SK-N-SH (cell line): ENCODE results near the gene HAUS1. TPM values are rescaled to one million over a fixed set of nuclear protein-coding genes. Genes with fewer than 3 reads are reported as not detected.

Experiments
- CTCF ChIA-PET: fragments of 300-600, 350-600 bp; formaldehyde crosslinking; extraction: SDS; loops from one replicate; lab custom pipeline; 2021; lab: Yijun Ruan, JAX
- POLR2A ChIA-PET: fragments of 350-600 bp; sonication (Branson Sonifier 250); formaldehyde crosslinking; extraction: SDS; loops from one replicate; lab custom pipeline; 2020; ENCODE audit warnings: antibody characterized with exemption, inconsistent platforms; lab: Yijun Ruan, JAX
- DNase-seq: peaks from one replicate; pipeline ENCODE4 v3.0.0; 2012
- H2AFZ ChIP-seq: fragments of 200-600 bp; sonication (generic); 2 replicates; pipeline ENCODE4 v1.8.1; 2016; ENCODE audit warnings: antibody characterized with exemption, mild to moderate bottlenecking, low read depth
- H3F3A ChIP-seq: fragments of 200-600 bp; sonication (generic); replicated peaks from 2 replicates; pipeline ENCODE3; 2016; ENCODE audit warnings: antibody characterized with exemption, mild to moderate bottlenecking; ENCODE audit not compliant: insufficient read depth
- H3K27ac ChIP-seq, 2 experiments: fragments of 200-500 bp in 1 of 2; fragments of 200-600 bp in 1 of 2; sonication (Bioruptor generic) in 1 of 2; sonication (generic), shearing (Covaris generic) in 1 of 2; 2 replicates each; pipeline versions ENCODE4 v1.5.1 to v1.6.1; 2014 to 2016; ENCODE audit warnings: low read depth in 2 of 2, inconsistent platforms in 1 of 2, low read length in 1 of 2, mild to moderate bottlenecking in 1 of 2, mixed read lengths in 1 of 2
- H3K27me3 ChIP-seq: fragments of 200-600 bp; sonication (generic), shearing (Covaris generic); 2 replicates; pipeline ENCODE4 v1.6.1; 2016; ENCODE audit warnings: mixed run types; ENCODE audit not compliant: insufficient read depth
- H3K36me3 ChIP-seq, 2 experiments: fragments of 200-500 bp in 1 of 2; fragments of 200-600 bp in 1 of 2; sonication (Bioruptor generic) in 1 of 2; sonication (generic) in 1 of 2; replicated peaks in 1 of 2; 2 replicates each; pipeline versions ENCODE3 to v1.5.1; 2014 to 2016; ENCODE audit warnings: low read length in 1 of 2, mild to moderate bottlenecking in 1 of 2; ENCODE audit not compliant: insufficient read depth in 2 of 2, control insufficient read depth in 1 of 2
- H3K4me1 ChIP-seq, 2 experiments: fragments of 200-500 bp in 1 of 2; fragments of 200-600 bp in 1 of 2; sonication (Bioruptor generic) in 1 of 2; sonication (generic), shearing (Covaris generic) in 1 of 2; 2 replicates each; pipeline versions ENCODE4 v1.5.1 to v1.6.1; 2014 to 2016; ENCODE audit warnings: low read depth in 1 of 2, low read length in 1 of 2, mixed run types in 1 of 2; ENCODE audit not compliant: insufficient read depth in 2 of 2, control insufficient read depth in 1 of 2
- H3K4me2 ChIP-seq: fragments of 200-600 bp; sonication (generic), shearing (Covaris generic); 2 replicates; pipeline ENCODE4 v1.6.1; 2017; ENCODE audit warnings: mixed run types
- H3K4me3 ChIP-seq, 2 experiments: fragments of 200-500 bp in 1 of 2; fragments of 200-600 bp in 1 of 2; sonication (Bioruptor generic) in 1 of 2; sonication (generic), shearing (Covaris generic) in 1 of 2; 2 replicates each; pipeline versions ENCODE4 v1.5.1 to v1.8.1; 2014 to 2016; ENCODE audit warnings: low read depth in 2 of 2, inconsistent platforms in 1 of 2, low read length in 1 of 2, mild to moderate bottlenecking in 1 of 2, mixed read lengths in 1 of 2, moderate library complexity in 1 of 2
- H3K79me2 ChIP-seq: fragments of 200-600 bp; sonication (generic); 2 replicates; pipeline ENCODE4 v1.8.1; 2017; ENCODE audit warnings: mild to moderate bottlenecking; ENCODE audit not compliant: insufficient read depth
- H3K9ac ChIP-seq: fragments of 200-600 bp; sonication (generic); 2 replicates; pipeline ENCODE4 v1.6.1; 2017; ENCODE audit warnings: mixed run types
- H3K9me2 ChIP-seq: fragments of 200-600 bp; sonication (generic); 2 replicates; pipeline ENCODE4 v1.6.1; 2017; ENCODE audit warnings: mixed run types
- H3K9me3 ChIP-seq: fragments of 200-600 bp; sonication (generic); 2 replicates; pipeline ENCODE4 v1.6.1; 2017; ENCODE audit warnings: mixed run types, mild to moderate bottlenecking, moderate library complexity
- H4K20me1 ChIP-seq: fragments of 200-600 bp; sonication (generic); 2 replicates; pipeline ENCODE4 v1.6.1; 2017; ENCODE audit warnings: mild to moderate bottlenecking, mixed run types; ENCODE audit not compliant: insufficient read depth
- CHD2 ChIP-seq: fragments of 150-350 bp; IDR thresholded peaks from 2 replicates; pipeline ENCODE4 v1.6.1; 2018; ENCODE audit warnings: low read length; ENCODE audit not compliant: partially characterized antibody
- ELF1 ChIP-seq: IDR thresholded peaks from 2 replicates; pipeline ENCODE4 v1.4.0; 2012
- EP300 ChIP-seq, 2 experiments: IDR thresholded peaks; 2 replicates each; pipeline versions ENCODE4 v1.4.0 to v1.6.1; 2012; ENCODE audit warnings: borderline replicate concordance in 1 of 2, low read depth in 1 of 2, low read length in 1 of 2
- EZH2phosphoT487 ChIP-seq: fragments of 200-600 bp; sonication (generic); IDR thresholded peaks from 2 replicates; pipeline ENCODE4 v1.6.1; 2017; ENCODE audit warnings: low read depth, mixed run types, mild to moderate bottlenecking, antibody characterized with exemption, moderate library complexity, borderline replicate concordance
- FOXM1 ChIP-seq: IDR thresholded peaks from 2 replicates; pipeline ENCODE4 v1.4.0; 2012; ENCODE audit warnings: low read depth, mild to moderate bottlenecking
- GABPA ChIP-seq: IDR thresholded peaks from 2 replicates; pipeline ENCODE4 v1.4.0; 2012; ENCODE audit warnings: low read depth, mild to moderate bottlenecking
- GATA2 ChIP-seq: sonication (generic); formaldehyde crosslinking; IDR thresholded peaks from 2 replicates; pipeline ENCODE4 v1.5.0; 2020; ENCODE audit warnings: mild to moderate bottlenecking, missing genetic modification reagents
- MAX ChIP-seq: IDR thresholded peaks from 2 replicates; pipeline ENCODE4 v1.4.0; 2012; ENCODE audit warnings: low read depth
- MEF2A ChIP-seq: IDR thresholded peaks from 2 replicates; pipeline ENCODE4 v1.4.0; 2012; ENCODE audit warnings: low read depth, borderline replicate concordance
- MXI1 ChIP-seq: IDR thresholded peaks from 2 replicates; pipeline ENCODE4 v1.6.1; 2012; ENCODE audit warnings: mild to moderate bottlenecking, low read depth, low read length, improper control_type of control experiment
- NFIC ChIP-seq: IDR thresholded peaks from 2 replicates; pipeline ENCODE4 v1.4.0; 2012; ENCODE audit warnings: borderline replicate concordance
- NRF1 ChIP-seq: IDR thresholded peaks from 2 replicates; pipeline ENCODE4 v1.6.1; 2012; ENCODE audit warnings: low read depth, mild to moderate bottlenecking, low read length
- POLR2AphosphoS5 ChIP-seq: IDR thresholded peaks from 2 replicates; pipeline ENCODE4 v1.6.1; 2012; ENCODE audit warnings: low read depth, low read length
- RAD21 ChIP-seq: IDR thresholded peaks from 2 replicates; pipeline ENCODE4 v1.6.1; 2012; ENCODE audit warnings: mild to moderate bottlenecking, low read length
- RCOR1 ChIP-seq: fragments of 150-350 bp; IDR thresholded peaks from 2 replicates; pipeline ENCODE4 v1.6.1; 2017; ENCODE audit warnings: antibody characterized with exemption, low read length
- RFX5 ChIP-seq: IDR thresholded peaks from 2 replicates; pipeline ENCODE4 v1.6.1; 2012; ENCODE audit warnings: mild to moderate bottlenecking, improper control_type of control experiment, low read length
- SIN3A ChIP-seq: IDR thresholded peaks from 2 replicates; pipeline ENCODE4 v1.6.1; 2012; ENCODE audit warnings: low read depth, mild to moderate bottlenecking, low read length, moderate library complexity, borderline replicate concordance
- SMC3 ChIP-seq: IDR thresholded peaks from 2 replicates; pipeline ENCODE4 v1.6.1; 2012; ENCODE audit warnings: low read depth, low read length, improper control_type of control experiment
- TAF1 ChIP-seq: IDR thresholded peaks from 2 replicates; pipeline ENCODE4 v1.6.1; 2012; ENCODE audit warnings: low read depth, mild to moderate bottlenecking, low read length, moderate library complexity, borderline replicate concordance
- TCF12 ChIP-seq: IDR thresholded peaks from 2 replicates; pipeline ENCODE4 v1.4.0; 2012
- TEAD4 ChIP-seq: IDR thresholded peaks from 2 replicates; pipeline ENCODE4 v1.4.0; 2012; ENCODE audit warnings: mild to moderate bottlenecking, borderline replicate concordance; ENCODE audit not compliant: insufficient read depth
- YY1 ChIP-seq: IDR thresholded peaks from 2 replicates; pipeline ENCODE4 v1.4.0; 2012; ENCODE audit warnings: low read depth, mild to moderate bottlenecking
- WGBS: methylation state at CpG from one replicate; pipeline ENCODE4 v1.1.6; 2017; ENCODE audit warnings: low lambda C conversion rate; 5-methylcytosine and 5-hydroxymethylcytosine counted together
- polyA plus RNA-seq, 3 experiments: library from polyadenylated mRNA; depleted of rRNA; stranded (reverse); fragments of >200 nt; gene quantifications; 2 replicates each; pipeline ENCODE4 v1.2.3, GENCODE V29; 2012
- TF ChIP-seq, protein P1 (sequence below): fragments of 150-350 bp; IDR thresholded peaks from 2 replicates; pipeline ENCODE4 v1.6.1; 2017; ENCODE audit warnings: antibody characterized with exemption, low read length, low read depth, borderline replicate concordance
- TF ChIP-seq, protein P2 (sequence below): fragments of 150-350 bp; IDR thresholded peaks from 2 replicates; pipeline ENCODE4 v1.6.1; 2016; ENCODE audit warnings: mild to moderate bottlenecking, low read depth, low read length
- TF ChIP-seq, protein P3 (sequence below): IDR thresholded peaks from 2 replicates; pipeline ENCODE4 v1.4.0; 2012; ENCODE audit warnings: low read depth, borderline replicate concordance
- TF ChIP-seq, protein P4 (sequence below): IDR thresholded peaks from 2 replicates; pipeline ENCODE4 v1.6.1; 2012; ENCODE audit warnings: mild to moderate bottlenecking, low read depth, low read length, moderate library complexity

HAUS1 gene
- polyA plus RNA-seq, 1 of the 3 experiments (the other 2 are of a cell fraction) = 55.2 TPM

- ChIA-PET CTCF (interaction anchor here (0.6 to 4.2 kb wide), 89 partner anchors 9 to 977 kb away, joined by 3 to 155 read pairs (median 4); partner anchors contain the start of genes ATP5F1A, HDHD2, KATNAL2 and LOXHD1), POLR2A (interaction anchor here (0.6 to 1.5 kb wide), 6 partner anchors 8 to 484 kb away, joined by 3 to 7 read pairs (median 4); no protein-coding TSS in a partner anchor)
- peak overlapping the region; percentile 99 for H2AFZ ChIP-seq
- H3K9ac ChIP-seq = peak overlapping the region; percentile 79
- H3K27ac ChIP-seq = peak overlapping the region; percentile 85 to 92
- no peaks in the 10 kb centered on the region for H3K27me3 ChIP-seq
- H3K36me3 ChIP-seq = no peaks in the 10 kb centered on the region
- 1% methylated on average over 40 of the region's 95 CpGs for WGBS
- H3K4me2 ChIP-seq = peak overlapping the region; percentile 98
- H3K4me1 ChIP-seq = peaks cover 7 to 14% of the 10 kb centered on the region in 2 experiments; a peak in 2 of 4 replicates
- no peaks in the 10 kb centered on the region for H3K9me3 ChIP-seq
- peaks cover 35% of the 10 kb centered on the region for H4K20me1 ChIP-seq
- peaks cover 48% of the 10 kb centered on the region for H3K79me2 ChIP-seq
- peak overlapping the region; percentile 77 to 98 for H3K4me3 ChIP-seq
- DNase-seq = peak; percentile 95
- H3K9me2 ChIP-seq = no peaks in the 10 kb centered on the region
- H3F3A ChIP-seq = peaks cover 17% of the 10 kb centered on the region
- TF ChIP-seq ELF1 = peak; percentile 97
- TF ChIP-seq, protein P1, sequence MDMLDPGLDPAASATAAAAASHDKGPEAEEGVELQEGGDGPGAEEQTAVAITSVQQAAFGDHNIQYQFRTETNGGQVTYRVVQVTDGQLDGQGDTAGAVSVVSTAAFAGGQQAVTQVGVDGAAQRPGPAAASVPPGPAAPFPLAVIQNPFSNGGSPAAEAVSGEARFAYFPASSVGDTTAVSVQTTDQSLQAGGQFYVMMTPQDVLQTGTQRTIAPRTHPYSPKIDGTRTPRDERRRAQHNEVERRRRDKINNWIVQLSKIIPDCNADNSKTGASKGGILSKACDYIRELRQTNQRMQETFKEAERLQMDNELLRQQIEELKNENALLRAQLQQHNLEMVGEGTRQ = no peak
- TF ChIP-seq, protein P2, sequence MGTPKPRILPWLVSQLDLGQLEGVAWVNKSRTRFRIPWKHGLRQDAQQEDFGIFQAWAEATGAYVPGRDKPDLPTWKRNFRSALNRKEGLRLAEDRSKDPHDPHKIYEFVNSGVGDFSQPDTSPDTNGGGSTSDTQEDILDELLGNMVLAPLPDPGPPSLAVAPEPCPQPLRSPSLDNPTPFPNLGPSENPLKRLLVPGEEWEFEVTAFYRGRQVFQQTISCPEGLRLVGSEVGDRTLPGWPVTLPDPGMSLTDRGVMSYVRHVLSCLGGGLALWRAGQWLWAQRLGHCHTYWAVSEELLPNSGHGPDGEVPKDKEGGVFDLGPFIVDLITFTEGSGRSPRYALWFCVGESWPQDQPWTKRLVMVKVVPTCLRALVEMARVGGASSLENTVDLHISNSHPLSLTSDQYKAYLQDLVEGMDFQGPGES = no peak
- peak; percentile 86 for TF ChIP-seq MAX
- TF ChIP-seq SMC3 = peak; percentile 85
- TF ChIP-seq, protein P3, sequence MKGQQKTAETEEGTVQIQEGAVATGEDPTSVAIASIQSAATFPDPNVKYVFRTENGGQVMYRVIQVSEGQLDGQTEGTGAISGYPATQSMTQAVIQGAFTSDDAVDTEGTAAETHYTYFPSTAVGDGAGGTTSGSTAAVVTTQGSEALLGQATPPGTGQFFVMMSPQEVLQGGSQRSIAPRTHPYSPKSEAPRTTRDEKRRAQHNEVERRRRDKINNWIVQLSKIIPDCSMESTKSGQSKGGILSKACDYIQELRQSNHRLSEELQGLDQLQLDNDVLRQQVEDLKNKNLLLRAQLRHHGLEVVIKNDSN = no peak; the same call in 1 of the 2 replicates
- peak; percentile 86 for TF ChIP-seq TAF1
- peak; percentile 85 for TF ChIP-seq YY1
- TF ChIP-seq RCOR1 = peak; percentile 67
- TF ChIP-seq TCF12 = peak; percentile 43; the same call in 1 of the 2 replicates
- TF ChIP-seq EZH2phosphoT487 = no peak
- TF ChIP-seq MXI1 = peak; percentile 79
- TF ChIP-seq, protein P4, sequence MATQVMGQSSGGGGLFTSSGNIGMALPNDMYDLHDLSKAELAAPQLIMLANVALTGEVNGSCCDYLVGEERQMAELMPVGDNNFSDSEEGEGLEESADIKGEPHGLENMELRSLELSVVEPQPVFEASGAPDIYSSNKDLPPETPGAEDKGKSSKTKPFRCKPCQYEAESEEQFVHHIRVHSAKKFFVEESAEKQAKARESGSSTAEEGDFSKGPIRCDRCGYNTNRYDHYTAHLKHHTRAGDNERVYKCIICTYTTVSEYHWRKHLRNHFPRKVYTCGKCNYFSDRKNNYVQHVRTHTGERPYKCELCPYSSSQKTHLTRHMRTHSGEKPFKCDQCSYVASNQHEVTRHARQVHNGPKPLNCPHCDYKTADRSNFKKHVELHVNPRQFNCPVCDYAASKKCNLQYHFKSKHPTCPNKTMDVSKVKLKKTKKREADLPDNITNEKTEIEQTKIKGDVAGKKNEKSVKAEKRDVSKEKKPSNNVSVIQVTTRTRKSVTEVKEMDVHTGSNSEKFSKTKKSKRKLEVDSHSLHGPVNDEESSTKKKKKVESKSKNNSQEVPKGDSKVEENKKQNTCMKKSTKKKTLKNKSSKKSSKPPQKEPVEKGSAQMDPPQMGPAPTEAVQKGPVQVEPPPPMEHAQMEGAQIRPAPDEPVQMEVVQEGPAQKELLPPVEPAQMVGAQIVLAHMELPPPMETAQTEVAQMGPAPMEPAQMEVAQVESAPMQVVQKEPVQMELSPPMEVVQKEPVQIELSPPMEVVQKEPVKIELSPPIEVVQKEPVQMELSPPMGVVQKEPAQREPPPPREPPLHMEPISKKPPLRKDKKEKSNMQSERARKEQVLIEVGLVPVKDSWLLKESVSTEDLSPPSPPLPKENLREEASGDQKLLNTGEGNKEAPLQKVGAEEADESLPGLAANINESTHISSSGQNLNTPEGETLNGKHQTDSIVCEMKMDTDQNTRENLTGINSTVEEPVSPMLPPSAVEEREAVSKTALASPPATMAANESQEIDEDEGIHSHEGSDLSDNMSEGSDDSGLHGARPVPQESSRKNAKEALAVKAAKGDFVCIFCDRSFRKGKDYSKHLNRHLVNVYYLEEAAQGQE = no peak; the same call in 1 of the 2 replicates
- TF ChIP-seq NRF1 = peak; percentile 51
- TF ChIP-seq CHD2 = peak; percentile 79
- TF ChIP-seq FOXM1 = no peak
- TF ChIP-seq POLR2AphosphoS5 = peak; percentile 69
- no peak for TF ChIP-seq RFX5
- 0 out of 2 replicates have a peak, but pooled peaks have one; percentile 30 for TF ChIP-seq NFIC
- peak; percentile 77 for TF ChIP-seq RAD21
- TF ChIP-seq MEF2A = no peak
- TF ChIP-seq GABPA = peak; percentile 89
- TF ChIP-seq SIN3A = peak; percentile 84
- TF ChIP-seq EP300 (IDR thresholded peaks at IDR 0.05; ENCODE audit: borderline replicate concordance in 1 of 2, low read depth in 1 of 2, low read length in 1 of 2) = peak; percentile 22 to 43; a peak in 2 of 4 replicates
- TF ChIP-seq TEAD4 = no peak
- TF ChIP-seq GATA2 = no peak
Observed at GRCh38 chr18:46173393-46174341, 69.5 kb downstream of the HAUS1 start.
